Brain microvascular endothelial cell (primary cell): ENCODE measurements around the gene CYP46A1.
"Not testable (repeated sequence)": the region's sequence is repeated elsewhere in the genome, so short reads cannot be mapped to it uniquely, and the experiment has no call there.

Experiments
- DNase-seq: peaks from one replicate; pipeline ENCODE4 v3.0.0-alpha.2; 2020
- H3K27ac ChIP-seq: fragments of 250-450 bp; sonication (Bioruptor Pico); 2 replicates; pipeline ENCODE4 v1.5.1; 2020; ENCODE audit warnings: mild to moderate bottlenecking, moderate library complexity
- H3K27me3 ChIP-seq: fragments of 250-450 bp; sonication (Bioruptor Pico); replicated peaks from 2 replicates; pipeline ENCODE4 v1.5.1; 2020; ENCODE audit warnings: mild to moderate bottlenecking
- H3K36me3 ChIP-seq: fragments of 250-450 bp; sonication (Bioruptor Pico); replicated peaks from 2 replicates; pipeline ENCODE4 v1.5.1; 2020; ENCODE audit warnings: mild to moderate bottlenecking
- H3K4me3 ChIP-seq: 2 replicates; pipeline ENCODE4 v1.5.1; 2011; ENCODE audit warnings: low read depth, mild to moderate bottlenecking, control low read depth, low read length, moderate library complexity
- in situ Hi-C: cut with HindIII; loops from 2 replicates; pipeline ENCODE4 v1.10.0; 2017; ENCODE audit warnings: low sequenced_read_pairs, low pct_ligation_motif_present
- TF ChIP-seq, protein P1 (sequence below): IDR thresholded peaks from 2 replicates; pipeline ENCODE4 v1.5.1; 2011; ENCODE audit warnings: low read depth, mild to moderate bottlenecking, moderate library complexity, low read length, control low read depth, inconsistent platforms; ENCODE audit errors: missing control alignments

CYP46A1 gene

DNA sequence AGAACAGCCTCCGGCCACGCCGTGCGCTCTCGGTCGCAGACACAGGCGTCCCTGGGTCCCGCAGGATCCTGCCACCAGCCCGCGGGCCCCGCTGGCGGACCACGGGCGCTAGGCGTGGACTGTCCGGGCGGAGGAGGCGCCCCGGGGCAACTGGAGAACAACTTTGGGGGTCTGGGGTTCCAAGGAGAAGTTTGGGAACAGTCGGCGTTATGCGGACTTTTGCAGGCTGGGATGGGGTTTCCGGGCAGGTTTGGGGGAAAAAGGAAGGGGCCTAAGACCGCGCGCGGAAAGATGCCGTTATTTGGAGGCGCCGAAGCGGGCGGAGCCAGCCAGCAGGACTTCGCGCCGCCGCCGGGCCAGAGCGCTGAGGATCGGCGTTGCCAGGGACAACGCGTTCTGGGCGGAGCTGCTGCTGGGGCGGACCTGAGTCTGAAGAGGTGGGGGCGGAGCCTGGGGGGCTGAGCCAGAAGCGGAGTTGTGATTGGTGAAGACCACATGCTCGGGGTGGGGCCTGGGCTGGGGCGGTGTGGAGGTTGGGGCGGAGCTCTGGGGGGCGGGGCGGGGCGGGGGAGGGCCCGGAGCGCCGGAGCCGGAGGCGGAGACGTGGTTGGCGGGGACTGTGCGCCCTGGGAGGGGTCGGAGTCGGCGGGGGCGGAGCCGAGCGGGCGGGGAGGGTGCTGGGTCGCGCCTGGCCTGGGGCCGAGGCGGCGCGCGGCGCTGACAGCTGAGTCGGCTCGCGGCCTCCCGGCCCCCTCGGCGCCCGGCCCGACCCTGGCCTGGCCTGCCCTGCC, at the start of gene CYP46A1:
Gene CYP46A1 (plus strand): TSS at position 680 of the 791 bp plus-strand sequence. CDS start 120 bp downstream, outside the sequence.
- in situ Hi-C loops: no loop called here
- no peaks in the 10 kb centered on the region for H3K36me3 ChIP-seq
- peak; percentile 99 for DNase-seq
- peak within 1 kb of the TSS; percentile 79 for H3K4me3 ChIP-seq
- TF ChIP-seq, protein P1, sequence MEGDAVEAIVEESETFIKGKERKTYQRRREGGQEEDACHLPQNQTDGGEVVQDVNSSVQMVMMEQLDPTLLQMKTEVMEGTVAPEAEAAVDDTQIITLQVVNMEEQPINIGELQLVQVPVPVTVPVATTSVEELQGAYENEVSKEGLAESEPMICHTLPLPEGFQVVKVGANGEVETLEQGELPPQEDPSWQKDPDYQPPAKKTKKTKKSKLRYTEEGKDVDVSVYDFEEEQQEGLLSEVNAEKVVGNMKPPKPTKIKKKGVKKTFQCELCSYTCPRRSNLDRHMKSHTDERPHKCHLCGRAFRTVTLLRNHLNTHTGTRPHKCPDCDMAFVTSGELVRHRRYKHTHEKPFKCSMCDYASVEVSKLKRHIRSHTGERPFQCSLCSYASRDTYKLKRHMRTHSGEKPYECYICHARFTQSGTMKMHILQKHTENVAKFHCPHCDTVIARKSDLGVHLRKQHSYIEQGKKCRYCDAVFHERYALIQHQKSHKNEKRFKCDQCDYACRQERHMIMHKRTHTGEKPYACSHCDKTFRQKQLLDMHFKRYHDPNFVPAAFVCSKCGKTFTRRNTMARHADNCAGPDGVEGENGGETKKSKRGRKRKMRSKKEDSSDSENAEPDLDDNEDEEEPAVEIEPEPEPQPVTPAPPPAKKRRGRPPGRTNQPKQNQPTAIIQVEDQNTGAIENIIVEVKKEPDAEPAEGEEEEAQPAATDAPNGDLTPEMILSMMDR: no peak
- H3K27ac ChIP-seq: peak within 1 kb of the TSS; percentile 39
- peaks cover 2% of the 10 kb centered on the region for H3K27me3 ChIP-seq

DNA sequence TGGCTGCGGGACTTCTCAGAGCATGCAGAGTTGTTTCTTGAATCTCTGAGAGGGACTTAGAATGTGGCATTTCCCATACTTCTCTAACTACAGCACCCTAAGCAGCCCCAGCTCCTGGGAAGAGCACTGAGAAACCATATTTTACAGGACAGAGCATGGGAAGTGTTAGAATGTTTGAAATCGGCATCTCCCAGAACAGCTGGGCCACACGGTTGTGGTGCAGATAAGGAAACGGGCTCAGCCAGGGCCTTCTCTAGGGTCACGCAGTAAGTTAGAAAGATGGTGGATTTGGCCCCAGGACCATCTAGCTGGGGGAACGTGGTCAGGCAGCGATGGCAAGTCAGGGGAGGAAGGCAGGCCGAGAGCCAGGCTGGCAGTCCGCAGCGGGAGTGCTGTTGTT, 49.7 kb upstream of the CYP46A1 start:
- Histone ChIP-seq H3K27me3 (no peaks in the 10 kb centered on the region), H3K27ac (no peak overlapping the region), H3K4me3 (no peak overlapping the region), H3K36me3 (no peaks in the 10 kb centered on the region)
- DNase-seq: no peak
- TF ChIP-seq, protein P1: no peak
- in situ Hi-C loops: no loop called here

DNA sequence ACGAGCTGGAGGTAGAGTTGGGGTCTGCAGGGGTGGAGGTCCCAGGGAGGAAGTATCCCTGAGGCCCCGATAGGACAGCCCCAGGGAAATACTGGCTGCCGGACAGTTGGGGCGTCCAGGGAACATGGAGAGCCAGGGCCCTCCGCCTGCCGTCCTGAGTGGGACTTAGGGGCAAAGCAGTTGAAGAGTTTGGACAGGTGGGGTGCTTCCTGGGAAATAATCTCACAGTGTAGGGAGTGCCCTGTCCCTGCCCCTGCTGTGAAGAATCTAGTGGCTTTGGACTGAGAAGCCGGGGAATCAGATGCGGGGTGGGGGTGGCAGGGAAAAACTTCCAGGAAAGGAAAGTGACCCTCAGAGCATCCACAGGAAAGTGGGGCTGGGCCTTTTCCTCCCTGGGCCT, 49.0 kb upstream of the CYP46A1 start:
- Histone ChIP-seq H3K4me3 (no peak overlapping the region), H3K27me3 (no peaks in the 10 kb centered on the region), H3K27ac (no peak overlapping the region), H3K36me3 (no peaks in the 10 kb centered on the region)
- in situ Hi-C loops: no loop called here
- TF ChIP-seq, protein P1: no peak
- no peak for DNase-seq

DNA sequence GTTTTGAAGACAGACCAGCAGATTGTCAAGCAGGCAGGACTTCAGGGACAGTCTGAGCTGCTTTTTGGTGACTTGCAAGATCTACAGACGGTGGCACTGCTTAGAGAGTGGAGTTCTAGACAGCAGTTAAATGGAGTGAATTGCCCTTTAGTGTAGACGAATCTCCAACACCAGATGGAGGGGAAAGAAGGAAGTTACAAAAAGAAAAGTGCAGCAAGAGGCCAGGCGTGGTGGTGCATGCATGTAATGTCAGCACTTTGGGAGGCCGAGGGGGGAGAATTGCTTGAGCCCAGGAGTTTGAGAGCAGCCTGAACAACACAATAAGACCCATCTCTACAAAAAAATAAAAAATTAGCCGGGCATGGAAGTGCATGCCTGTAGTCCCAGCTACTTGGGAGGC, 47.6 kb upstream of the CYP46A1 start:
- Histone ChIP-seq H3K4me3 (no peak overlapping the region), H3K27ac (no peak overlapping the region), H3K27me3 (no peaks in the 10 kb centered on the region), H3K36me3 (no peaks in the 10 kb centered on the region)
- no peak for DNase-seq
- in situ Hi-C loops: no loop called here
- TF ChIP-seq, protein P1: no peak

DNA sequence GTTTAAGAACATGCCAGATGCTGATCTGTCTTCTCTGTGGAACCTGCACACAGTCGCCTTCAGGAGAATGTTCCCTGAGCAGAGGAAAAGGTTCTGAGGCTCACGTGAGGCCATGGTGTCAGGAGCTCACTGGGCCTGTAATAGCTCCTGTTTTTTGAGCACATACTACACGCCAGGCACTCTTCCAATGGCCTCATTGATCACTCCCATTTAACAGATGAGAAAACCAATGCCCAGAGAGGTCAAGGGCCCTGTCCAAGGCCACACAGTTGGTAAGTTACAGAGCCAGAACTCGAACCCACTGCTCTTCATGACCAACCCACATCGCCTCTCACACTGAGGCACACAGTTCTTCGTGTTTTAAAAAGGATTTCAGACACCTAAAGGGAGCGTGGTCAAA, 46.5 kb upstream of the CYP46A1 start:
- DNase-seq: no peak
- in situ Hi-C loops: no loop called here
- Histone ChIP-seq H3K36me3 (no peaks in the 10 kb centered on the region), H3K4me3 (no peak overlapping the region), H3K27ac (no peak overlapping the region), H3K27me3 (no peaks in the 10 kb centered on the region)
- TF ChIP-seq, protein P1: no peak

DNA sequence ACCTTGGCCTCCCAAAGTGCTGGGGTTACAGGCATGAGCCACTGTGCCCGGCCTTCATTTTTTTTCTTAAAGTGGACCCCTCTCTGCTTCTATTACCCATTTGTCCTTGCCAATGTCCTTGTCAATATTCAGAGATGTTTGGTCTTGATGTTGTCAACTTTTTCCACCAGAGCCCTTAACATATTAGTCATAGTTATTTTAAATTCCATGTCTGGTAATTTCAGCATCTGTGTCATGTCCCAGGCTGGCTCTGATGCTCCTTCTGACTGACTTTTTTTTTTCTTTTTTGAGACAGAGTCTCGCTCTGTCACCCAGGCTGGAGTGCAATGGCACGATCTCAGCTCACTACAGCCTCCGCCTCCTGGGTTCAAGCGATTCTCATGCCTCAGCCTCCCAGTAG, 41.3 kb upstream of the CYP46A1 start:
- H3K4me3 ChIP-seq, in situ Hi-C loops, DNase-seq, H3K27me3 ChIP-seq, H3K27ac ChIP-seq, H3K36me3 ChIP-seq: not testable (repeated sequence)
